ENCODE data around the gene CNN3.

DNA sequence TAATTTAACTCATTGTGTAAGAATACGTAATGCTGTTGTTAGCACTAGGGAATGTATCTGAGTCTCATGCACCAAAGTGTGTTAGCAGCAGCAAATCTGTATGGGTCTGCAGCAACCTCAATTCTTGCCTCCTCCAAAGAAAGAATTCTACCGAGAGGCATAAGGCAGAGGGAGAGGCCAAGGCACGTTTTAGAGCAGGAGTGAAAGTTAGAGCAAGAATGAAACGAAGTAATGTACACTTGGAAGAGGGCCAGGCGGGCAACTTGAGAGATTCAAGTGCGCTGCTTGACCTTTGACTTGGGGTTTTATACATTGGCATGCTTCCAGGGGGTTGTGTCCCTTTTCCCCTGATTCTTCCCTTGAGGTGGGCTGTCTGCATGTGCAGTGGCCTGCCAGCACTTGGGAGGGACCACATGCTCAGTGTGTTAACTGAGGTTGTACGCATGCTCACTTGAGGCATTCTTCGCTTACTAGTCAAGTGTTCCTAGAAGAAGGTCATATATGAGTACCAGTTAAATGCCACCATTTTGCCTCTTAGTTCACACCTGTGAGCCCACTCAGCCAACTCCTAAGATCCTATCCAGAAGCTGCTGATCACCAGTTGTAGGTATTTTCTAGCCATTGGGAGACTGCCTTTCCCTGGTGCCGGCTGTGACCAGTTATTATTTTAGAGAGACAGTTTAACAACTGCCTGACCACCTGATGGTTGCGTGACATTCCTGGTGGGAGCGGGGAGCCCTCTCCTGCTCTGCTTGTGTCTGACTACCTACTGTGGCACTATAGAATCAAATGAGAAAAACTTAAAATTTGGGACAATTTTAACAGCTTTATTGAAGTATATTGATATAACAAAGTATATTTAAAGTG is 2.7 kb upstream of the CNN3 start:
- TF ChIP-seq, protein P1, sequence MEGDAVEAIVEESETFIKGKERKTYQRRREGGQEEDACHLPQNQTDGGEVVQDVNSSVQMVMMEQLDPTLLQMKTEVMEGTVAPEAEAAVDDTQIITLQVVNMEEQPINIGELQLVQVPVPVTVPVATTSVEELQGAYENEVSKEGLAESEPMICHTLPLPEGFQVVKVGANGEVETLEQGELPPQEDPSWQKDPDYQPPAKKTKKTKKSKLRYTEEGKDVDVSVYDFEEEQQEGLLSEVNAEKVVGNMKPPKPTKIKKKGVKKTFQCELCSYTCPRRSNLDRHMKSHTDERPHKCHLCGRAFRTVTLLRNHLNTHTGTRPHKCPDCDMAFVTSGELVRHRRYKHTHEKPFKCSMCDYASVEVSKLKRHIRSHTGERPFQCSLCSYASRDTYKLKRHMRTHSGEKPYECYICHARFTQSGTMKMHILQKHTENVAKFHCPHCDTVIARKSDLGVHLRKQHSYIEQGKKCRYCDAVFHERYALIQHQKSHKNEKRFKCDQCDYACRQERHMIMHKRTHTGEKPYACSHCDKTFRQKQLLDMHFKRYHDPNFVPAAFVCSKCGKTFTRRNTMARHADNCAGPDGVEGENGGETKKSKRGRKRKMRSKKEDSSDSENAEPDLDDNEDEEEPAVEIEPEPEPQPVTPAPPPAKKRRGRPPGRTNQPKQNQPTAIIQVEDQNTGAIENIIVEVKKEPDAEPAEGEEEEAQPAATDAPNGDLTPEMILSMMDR (IDR thresholded peaks at IDR 0.05), result no peak
- TF ChIP-seq RFX5 (IDR thresholded peaks at IDR 0.05; ENCODE audit: low read length), result no peak
- TF ChIP-seq, protein P2, sequence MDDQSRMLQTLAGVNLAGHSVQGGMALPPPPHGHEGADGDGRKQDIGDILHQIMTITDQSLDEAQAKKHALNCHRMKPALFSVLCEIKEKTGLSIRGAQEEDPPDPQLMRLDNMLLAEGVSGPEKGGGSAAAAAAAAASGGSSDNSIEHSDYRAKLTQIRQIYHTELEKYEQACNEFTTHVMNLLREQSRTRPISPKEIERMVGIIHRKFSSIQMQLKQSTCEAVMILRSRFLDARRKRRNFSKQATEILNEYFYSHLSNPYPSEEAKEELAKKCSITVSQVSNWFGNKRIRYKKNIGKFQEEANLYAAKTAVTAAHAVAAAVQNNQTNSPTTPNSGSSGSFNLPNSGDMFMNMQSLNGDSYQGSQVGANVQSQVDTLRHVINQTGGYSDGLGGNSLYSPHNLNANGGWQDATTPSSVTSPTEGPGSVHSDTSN (IDR thresholded peaks at IDR 0.05), result no peak
- no peak for TF ChIP-seq CHD2 (IDR thresholded peaks at IDR 0.05; ENCODE audit: low read length, partially characterized antibody)
- no peak for TF ChIP-seq YY1 (IDR thresholded peaks at IDR 0.05; ENCODE audit: low read depth)
- TF ChIP-seq, protein P3, sequence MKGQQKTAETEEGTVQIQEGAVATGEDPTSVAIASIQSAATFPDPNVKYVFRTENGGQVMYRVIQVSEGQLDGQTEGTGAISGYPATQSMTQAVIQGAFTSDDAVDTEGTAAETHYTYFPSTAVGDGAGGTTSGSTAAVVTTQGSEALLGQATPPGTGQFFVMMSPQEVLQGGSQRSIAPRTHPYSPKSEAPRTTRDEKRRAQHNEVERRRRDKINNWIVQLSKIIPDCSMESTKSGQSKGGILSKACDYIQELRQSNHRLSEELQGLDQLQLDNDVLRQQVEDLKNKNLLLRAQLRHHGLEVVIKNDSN (IDR thresholded peaks at IDR 0.05; ENCODE audit: borderline replicate concordance, low read depth), result no peak
